ENCODE measurements around the gene RIC3.

Gene RIC3

DNA sequence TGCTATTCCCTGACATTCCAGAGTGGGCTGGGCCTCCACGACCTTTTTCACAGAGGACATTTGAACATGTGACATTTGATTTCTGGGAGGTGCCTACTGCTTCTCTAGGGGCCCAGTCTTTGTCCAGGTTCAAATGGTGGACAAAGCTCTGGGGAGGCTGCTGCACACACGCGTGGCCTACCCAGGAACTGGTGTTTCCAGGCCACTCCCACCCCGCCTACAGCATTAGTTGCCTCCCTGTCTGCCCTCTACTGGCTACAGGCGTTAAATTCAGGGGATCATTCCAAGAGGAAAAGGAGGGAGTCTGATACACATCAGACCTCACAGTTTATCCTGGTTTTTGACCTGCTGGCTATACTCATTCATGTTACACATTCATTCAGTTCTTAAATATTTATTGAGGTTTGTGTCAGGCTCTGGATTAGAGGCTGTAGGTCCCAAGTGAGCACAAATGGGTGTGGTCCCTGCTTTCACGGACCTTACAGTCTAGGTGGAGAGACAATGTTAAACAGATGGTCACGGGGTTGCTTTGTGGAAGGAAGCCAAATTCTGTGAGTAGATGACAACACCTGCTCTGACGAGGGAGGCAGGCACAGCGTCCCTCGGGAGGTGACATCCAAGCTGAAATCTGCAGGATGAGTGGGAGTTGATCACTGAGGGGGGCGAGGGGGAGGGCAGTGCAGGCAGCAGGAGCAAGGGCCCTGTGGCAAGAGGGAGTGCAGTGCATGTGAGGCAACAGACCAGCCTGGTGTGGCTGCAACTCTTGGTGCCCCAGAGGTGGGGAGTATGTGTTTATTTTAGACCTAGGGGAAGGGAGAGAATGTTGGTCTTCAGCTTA is 76.0 kb downstream of the RIC3 start:
- TF ChIP-seq, protein P1, sequence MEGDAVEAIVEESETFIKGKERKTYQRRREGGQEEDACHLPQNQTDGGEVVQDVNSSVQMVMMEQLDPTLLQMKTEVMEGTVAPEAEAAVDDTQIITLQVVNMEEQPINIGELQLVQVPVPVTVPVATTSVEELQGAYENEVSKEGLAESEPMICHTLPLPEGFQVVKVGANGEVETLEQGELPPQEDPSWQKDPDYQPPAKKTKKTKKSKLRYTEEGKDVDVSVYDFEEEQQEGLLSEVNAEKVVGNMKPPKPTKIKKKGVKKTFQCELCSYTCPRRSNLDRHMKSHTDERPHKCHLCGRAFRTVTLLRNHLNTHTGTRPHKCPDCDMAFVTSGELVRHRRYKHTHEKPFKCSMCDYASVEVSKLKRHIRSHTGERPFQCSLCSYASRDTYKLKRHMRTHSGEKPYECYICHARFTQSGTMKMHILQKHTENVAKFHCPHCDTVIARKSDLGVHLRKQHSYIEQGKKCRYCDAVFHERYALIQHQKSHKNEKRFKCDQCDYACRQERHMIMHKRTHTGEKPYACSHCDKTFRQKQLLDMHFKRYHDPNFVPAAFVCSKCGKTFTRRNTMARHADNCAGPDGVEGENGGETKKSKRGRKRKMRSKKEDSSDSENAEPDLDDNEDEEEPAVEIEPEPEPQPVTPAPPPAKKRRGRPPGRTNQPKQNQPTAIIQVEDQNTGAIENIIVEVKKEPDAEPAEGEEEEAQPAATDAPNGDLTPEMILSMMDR (IDR thresholded peaks at IDR 0.05; ENCODE audit: control insufficient read depth, extremely low read depth, insufficient read depth) = peak; percentile 78
- peak; percentile 28 for DNase-seq (ENCODE audit: low read depth)
- no peak overlapping the region for H3K4me3 ChIP-seq (ENCODE audit: low read depth, low read length)

DNA sequence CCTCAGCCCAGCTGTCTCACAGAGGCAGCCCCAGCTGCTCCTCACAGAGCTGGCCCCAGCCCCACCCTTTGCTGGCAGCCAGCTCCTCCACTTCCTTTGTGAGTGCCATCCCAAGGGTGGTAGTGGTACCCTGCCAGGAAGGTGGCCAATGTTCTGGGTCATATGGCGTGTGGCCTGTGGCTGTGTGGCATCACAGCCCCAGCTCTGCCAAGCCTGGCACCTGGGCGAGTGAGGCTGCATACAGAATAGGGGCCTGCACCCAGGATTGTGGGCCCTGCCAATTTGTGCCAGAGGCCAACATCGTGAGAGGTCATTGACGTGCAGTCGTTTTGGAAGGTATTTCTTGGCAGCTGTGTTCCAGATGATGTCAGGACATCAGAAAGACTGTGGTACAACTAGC is 77.1 kb downstream of the RIC3 start:
- TF ChIP-seq, protein P1 (IDR thresholded peaks at IDR 0.05; ENCODE audit: control insufficient read depth, extremely low read depth, insufficient read depth) = no peak
- no peak for DNase-seq (ENCODE audit: low read depth)
- H3K4me3 ChIP-seq (ENCODE audit: low read depth, low read length) = no peak overlapping the region

DNA sequence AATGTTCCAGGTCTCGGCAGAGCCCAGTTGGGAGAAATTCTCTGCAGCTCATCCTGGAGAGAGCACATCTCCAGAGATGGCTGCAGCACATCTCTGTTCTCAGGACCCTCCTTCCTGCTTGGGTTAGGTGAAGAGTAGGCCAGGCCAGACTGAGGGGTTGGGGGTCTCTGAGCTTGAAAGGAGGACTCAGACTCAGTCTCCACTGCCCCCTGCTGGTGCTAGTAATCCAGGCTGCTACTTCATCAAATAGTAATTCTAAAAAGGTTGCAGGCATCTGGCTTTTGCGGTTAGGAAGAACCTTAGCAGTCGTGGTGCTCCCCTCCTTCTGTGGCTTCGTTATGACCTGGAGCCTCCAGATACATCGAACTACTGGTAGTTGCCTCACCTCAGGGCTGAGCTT is 78.1 kb downstream of the RIC3 start:
- no peak overlapping the region for H3K4me3 ChIP-seq (ENCODE audit: low read depth, low read length)
- DNase-seq (ENCODE audit: low read depth) = no peak
- TF ChIP-seq, protein P1 (IDR thresholded peaks at IDR 0.05; ENCODE audit: control insufficient read depth, extremely low read depth, insufficient read depth) = peak; percentile 54

DNA sequence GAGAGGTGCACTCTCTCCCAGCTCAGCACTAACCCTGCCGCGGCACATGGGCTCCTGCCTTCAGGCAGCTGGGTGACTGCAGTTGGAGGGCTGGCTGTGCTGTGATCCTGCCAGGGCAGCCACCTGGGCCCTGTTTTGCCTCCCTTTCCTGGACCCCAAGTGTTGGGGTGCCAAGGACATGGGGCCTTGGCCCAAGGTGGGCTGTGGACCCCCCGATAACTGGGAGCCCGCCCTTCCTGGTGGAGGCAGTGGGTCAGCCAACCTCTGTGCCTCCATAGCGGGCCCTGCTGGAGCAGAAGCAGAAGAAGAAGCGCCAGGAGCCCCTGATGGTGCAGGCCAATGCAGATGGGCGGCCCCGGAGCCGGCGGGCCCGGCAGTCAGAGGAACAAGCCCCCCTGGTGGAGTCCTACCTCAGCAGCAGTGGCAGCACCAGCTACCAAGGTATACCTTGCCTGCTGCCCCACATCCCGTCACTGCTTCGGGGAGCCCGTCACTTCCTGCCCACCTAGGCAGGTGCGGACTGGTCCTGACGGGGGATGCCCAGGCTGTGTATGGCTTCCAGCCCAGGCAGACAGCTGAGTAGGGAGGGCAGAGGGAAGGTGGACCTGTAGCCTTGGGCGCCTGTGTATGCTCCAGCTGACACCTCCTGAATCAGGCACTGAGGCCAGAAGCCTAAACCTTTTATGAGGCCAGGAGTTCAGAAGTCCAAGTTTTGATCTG is 78.9 kb downstream of the RIC3 start:
- TF ChIP-seq, protein P1 (IDR thresholded peaks at IDR 0.05; ENCODE audit: control insufficient read depth, extremely low read depth, insufficient read depth) = no peak
- H3K4me3 ChIP-seq (ENCODE audit: low read depth, low read length) = no peak overlapping the region
- no peak for DNase-seq (ENCODE audit: low read depth)

DNA sequence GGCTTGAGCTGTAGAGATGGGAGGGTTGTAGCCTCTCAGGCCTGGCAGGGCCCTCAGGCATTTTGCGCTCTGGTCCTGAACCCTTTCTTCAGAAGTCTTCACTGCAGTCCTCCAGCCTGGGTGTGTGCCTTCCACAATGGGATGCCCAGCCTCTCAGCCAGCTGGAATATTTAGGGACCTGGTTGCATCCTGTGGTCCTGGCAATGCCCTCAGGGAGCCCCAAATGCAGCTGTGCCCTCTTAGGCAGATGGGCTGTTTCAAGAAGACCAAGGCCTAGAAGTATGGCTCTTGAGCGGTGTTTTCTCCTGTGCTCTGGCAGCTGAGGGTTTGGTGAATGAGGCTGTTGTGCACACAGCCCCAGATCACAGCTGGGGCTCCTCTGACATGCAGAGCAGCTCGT is 81.1 kb downstream of the RIC3 start:
- TF ChIP-seq, protein P1 (IDR thresholded peaks at IDR 0.05; ENCODE audit: control insufficient read depth, extremely low read depth, insufficient read depth) = no peak
- no peak overlapping the region for H3K4me3 ChIP-seq (ENCODE audit: low read depth, low read length)
- no peak for DNase-seq (ENCODE audit: low read depth)

DNA sequence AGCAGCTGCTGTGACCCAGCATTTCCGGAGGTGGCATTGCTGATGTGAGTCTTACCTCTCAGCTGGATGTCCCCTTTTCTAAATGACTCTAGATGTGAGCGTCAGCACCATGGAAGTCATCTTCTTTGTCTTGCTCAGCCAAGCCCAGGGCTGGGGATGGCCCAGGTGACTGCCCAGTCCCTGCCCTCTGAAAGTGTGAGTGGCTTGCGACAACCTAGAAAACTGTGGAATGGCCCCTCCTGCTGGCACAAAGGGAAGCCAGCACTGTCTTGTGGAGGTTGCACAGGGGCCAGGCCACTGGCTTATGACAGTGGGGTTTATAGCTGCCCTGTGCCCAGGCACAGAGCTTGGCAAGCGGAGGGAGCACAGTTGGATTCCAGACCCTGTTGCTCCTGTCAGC is 81.6 kb downstream of the RIC3 start:
- TF ChIP-seq, protein P1 (IDR thresholded peaks at IDR 0.05; ENCODE audit: control insufficient read depth, extremely low read depth, insufficient read depth) = peak; percentile 22; the same call in 1 of the 2 replicates
- H3K4me3 ChIP-seq (ENCODE audit: low read depth, low read length) = no peak overlapping the region
- DNase-seq (ENCODE audit: low read depth) = no peak

Measured in LNCaP clone FGC (cell line).